ENCODE results near the gene CPPED1. TPM values are rescaled to one million over a fixed set of nuclear protein-coding genes. Genes with fewer than 3 reads are reported as not detected.

CPPED1 gene
- total and polyA plus RNA-seq, 2 of the 4 experiments (the other 2 are of a cell fraction): 5.1 to 6.5 TPM

DNA sequence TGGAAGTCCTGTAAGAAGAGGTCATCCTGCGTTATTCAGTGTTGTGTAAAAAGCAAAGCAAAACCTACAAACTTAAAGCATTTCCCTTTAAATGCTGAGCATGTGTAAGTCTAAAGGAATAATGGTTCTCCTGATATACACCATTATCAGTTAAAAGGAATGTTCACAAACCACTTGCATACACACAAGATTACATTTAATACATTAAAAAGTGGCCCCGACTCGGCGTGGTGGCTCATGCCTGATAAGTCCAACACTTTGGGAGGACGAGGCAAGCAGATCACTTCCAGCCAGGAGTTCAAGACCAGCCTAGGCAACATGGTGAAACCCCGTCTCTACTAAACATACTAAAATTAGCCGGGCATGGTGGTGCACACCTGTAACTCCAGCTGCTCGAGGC lies 30.5 kb downstream of the CPPED1 start:
- Histone ChIP-seq H4K8ac (ENCODE audit: low read depth in 2 of 2, low read length in 2 of 2) (no peak overlapping the region), H3K4me1 (ENCODE audit: control insufficient read depth, insufficient read depth, low read length) (0 out of 2 replicates have a peak, but pooled peaks cover 2% of the 10 kb centered on the region), H3K79me1 (ENCODE audit: low read depth in 1 of 2, low read length in 2 of 2) (no peaks in the 10 kb centered on the region), H3K36me3 (ENCODE audit: control insufficient read depth, insufficient read depth, low read length) (no peaks in the 10 kb centered on the region), H3K9me1 (ENCODE audit: insufficient read depth, low read length) (no peaks in the 10 kb centered on the region), H2BK15ac (ENCODE audit: low read depth, low read length) (no peak overlapping the region), H4K5ac (ENCODE audit: low read depth, low read length) (no peak overlapping the region), H3K4me2 (ENCODE audit: low read depth, low read length) (no peak overlapping the region), H3K18ac (ENCODE audit: low read depth, low read length) (no peak overlapping the region), H3K23ac (ENCODE audit: low read depth, low read length) (no peak overlapping the region), H3K56ac (ENCODE audit: extremely low read depth, insufficient read depth, low read length) (no peak overlapping the region), H3K27me3 (ENCODE audit: control insufficient read depth, insufficient read depth, low read length) (no peaks in the 10 kb centered on the region), H2BK20ac (ENCODE audit: low read depth, low read length) (no peak overlapping the region), H3K4ac (ENCODE audit: low read depth, low read length) (no peak overlapping the region), H2AFZ (replicated peaks; ENCODE audit: low read length, poor library complexity) (no peak overlapping the region), H3K9ac (ENCODE audit: low read depth, low read length) (no peak overlapping the region), H3K4me3 (ENCODE audit: insufficient read depth, low read depth, low read length) (no peak overlapping the region), H4K20me1 (ENCODE audit: insufficient read depth, low read length) (no peaks in the 10 kb centered on the region), H2AK9ac (replicated peaks; ENCODE audit: low read depth, low read length, poor library complexity) (no peak overlapping the region), H3K27ac (ENCODE audit: insufficient read depth, low read length) (no peak overlapping the region), H3K14ac (replicated peaks; ENCODE audit: low read depth, low read length) (no peak overlapping the region), H2BK120ac (ENCODE audit: low read depth, low read length) (no peak overlapping the region), H2AK5ac (ENCODE audit: low read depth, low read length) (no peak overlapping the region), H2BK5ac (ENCODE audit: low read depth, low read length, poor library complexity, severe bottlenecking) (no peak overlapping the region), H3K9me3 (ENCODE audit: control insufficient read depth, insufficient read depth, low read length) (no peaks in the 10 kb centered on the region), H4K91ac (ENCODE audit: insufficient read depth, low read depth, low read length) (no peak overlapping the region)
- WGBS, 2 experiments (ENCODE audit: extremely low coverage in 2 of 2, insufficient read length in 1 of 2): 100% methylated on average over 2 of the region's 8 CpGs; no CpG with 5 or more reads in 1 of the 2 experiments
- POLR2A ChIA-PET (ENCODE audit: unreplicated experiment): no interaction called here
- intact Hi-C loops (cut with micrococcal nuclease): no loop called here
- CTCF ChIA-PET: no interaction called here
- no peak for TF ChIP-seq MAZ (IDR thresholded peaks at IDR 0.05; ENCODE audit: borderline replicate concordance, low read depth, low read length)
- TF ChIP-seq MXI1 (IDR thresholded peaks at IDR 0.05; ENCODE audit: borderline replicate concordance, low read depth, low read length): no peak
- TF ChIP-seq RFX5 (IDR thresholded peaks at IDR 0.05; ENCODE audit: low read depth, low read length): no peak
- no peak for TF ChIP-seq SMC3 (IDR thresholded peaks at IDR 0.05; ENCODE audit: low read depth, low read length)
- TF ChIP-seq NFE2L2 (IDR thresholded peaks at IDR 0.05; ENCODE audit: low read depth, low read length): no peak
- no peak for TF ChIP-seq BHLHE40 (IDR thresholded peaks at IDR 0.05; ENCODE audit: low read depth, low read length)
- TF ChIP-seq CHD1 (IDR thresholded peaks at IDR 0.05; ENCODE audit: low read depth, low read length): no peak
- TF ChIP-seq FOS (IDR thresholded peaks at IDR 0.05; ENCODE audit: low read depth, low read length): no peak
- TF ChIP-seq MAFK (IDR thresholded peaks at IDR 0.05; ENCODE audit: low read depth, low read length): no peak
- TF ChIP-seq POLR2A (IDR thresholded peaks at IDR 0.05; ENCODE audit: low read depth, low read length): no peak
- no peak for TF ChIP-seq RCOR1 (IDR thresholded peaks at IDR 0.05; ENCODE audit: insufficient replicate concordance, low read length)
- no peak for TF ChIP-seq RAD21 (IDR thresholded peaks at IDR 0.05; ENCODE audit: low read length)
- TF ChIP-seq, protein P1, sequence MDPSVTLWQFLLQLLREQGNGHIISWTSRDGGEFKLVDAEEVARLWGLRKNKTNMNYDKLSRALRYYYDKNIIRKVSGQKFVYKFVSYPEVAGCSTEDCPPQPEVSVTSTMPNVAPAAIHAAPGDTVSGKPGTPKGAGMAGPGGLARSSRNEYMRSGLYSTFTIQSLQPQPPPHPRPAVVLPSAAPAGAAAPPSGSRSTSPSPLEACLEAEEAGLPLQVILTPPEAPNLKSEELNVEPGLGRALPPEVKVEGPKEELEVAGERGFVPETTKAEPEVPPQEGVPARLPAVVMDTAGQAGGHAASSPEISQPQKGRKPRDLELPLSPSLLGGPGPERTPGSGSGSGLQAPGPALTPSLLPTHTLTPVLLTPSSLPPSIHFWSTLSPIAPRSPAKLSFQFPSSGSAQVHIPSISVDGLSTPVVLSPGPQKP (IDR thresholded peaks at IDR 0.05; ENCODE audit: borderline replicate concordance, low read depth, low read length): no peak
- TF ChIP-seq CEBPB (IDR thresholded peaks at IDR 0.05; ENCODE audit: low read depth, low read length): no peak
- DNase-seq: peak; percentile 4
- in situ Hi-C loops (cut with MboI; ENCODE audit: low sequenced_read_pairs): no loop called here
- no TSS peak for BruUV-seq (replicated peaks)
- dilution Hi-C loops (cut with HindIII; ENCODE audit: low sequenced_read_pairs, unreplicated experiment): no loop called here
- ATAC-seq (ENCODE audit: low read depth): no peak

Data from IMR-90 (cell line).